Stimulated activated naive CD8-positive, alpha-beta T cell treated with anti-CD3 and anti-CD28 coated beads, Interleukin-15, Interleukin-2, amounts not matched to agents 100 U/mL and 50 U/mL, for 24 hours (primary cell): ENCODE data around the gene TMEM120B.
"Not testable (repeated sequence)": the region's sequence is repeated elsewhere in the genome, so short reads cannot be mapped to it uniquely, and the experiment has no call there.

ENCODE experiments used
- ATAC-seq: fragments of 150-1000 bp; cut with Tn5 transposase; one replicate; pipeline ENCODE4 v1.10.0; 2021
- DNase-seq: peaks from one replicate; pipeline ENCODE4 v3.0.0; 2021

Gene TMEM120B

GRCh38 chr12:121775501-121775900 lies 62.9 kb downstream of the TMEM120B start:
- no peak for ATAC-seq
- DNase-seq = no peak

DNA sequence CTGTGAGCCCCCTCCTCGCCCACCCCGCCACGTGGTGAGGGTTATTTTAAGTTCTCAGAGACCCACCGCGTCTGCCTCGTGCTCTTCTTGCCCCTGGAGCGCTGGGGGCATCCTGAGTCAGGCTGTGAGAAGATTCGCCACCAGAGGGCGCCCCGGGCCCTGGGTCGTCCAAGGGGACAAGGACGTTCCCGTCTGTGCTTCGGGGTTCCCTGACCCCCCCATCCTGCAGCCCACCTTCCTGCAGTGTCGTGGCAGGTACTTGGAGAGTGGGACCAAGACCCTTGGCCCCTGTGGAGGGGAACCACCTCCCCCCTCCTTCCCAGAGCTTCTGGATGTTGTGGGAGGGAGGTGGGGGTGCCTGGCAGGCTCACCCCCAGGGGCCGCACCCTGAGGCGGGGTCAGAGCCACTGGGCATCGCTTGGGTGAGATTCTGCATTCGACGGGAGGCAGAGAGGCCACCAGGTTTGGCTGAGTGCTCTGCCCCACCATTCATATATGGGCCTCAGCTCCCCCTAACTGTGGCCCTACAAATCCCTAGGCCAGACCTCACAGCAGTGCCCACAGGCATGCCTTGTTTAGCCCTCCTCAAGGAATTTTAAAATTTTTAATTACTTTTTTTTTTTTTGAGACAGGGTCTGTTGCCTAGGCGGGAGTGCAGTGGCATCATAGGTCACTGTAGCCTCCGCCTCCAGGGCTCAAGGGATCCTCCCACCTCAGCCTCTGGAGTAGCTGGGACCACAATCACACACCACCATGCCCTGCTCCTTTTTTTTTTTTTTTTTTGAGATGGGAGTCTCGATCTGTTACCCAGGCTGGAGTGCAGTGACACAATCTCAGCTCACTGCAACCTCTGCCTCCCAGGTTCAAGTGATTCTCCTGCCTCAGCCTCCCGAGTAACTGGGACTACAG lies 63.9 kb downstream of the TMEM120B start:
- peak; percentile 96 for DNase-seq
- ATAC-seq = peak; percentile 73

- no peak for ATAC-seq
- DNase-seq = no peak
These were observed 66.2 kb downstream of the TMEM120B start for GRCh38 chr12:121778567-121779421.

- no peak for DNase-seq
- no peak for ATAC-seq
These were observed 66.9 kb downstream of the TMEM120B start for GRCh38 chr12:121779422-121779895.

GRCh38 chr12:121780429-121780828 lies 67.9 kb downstream of the TMEM120B start:
- no peak for ATAC-seq
- DNase-seq = no peak

DNA sequence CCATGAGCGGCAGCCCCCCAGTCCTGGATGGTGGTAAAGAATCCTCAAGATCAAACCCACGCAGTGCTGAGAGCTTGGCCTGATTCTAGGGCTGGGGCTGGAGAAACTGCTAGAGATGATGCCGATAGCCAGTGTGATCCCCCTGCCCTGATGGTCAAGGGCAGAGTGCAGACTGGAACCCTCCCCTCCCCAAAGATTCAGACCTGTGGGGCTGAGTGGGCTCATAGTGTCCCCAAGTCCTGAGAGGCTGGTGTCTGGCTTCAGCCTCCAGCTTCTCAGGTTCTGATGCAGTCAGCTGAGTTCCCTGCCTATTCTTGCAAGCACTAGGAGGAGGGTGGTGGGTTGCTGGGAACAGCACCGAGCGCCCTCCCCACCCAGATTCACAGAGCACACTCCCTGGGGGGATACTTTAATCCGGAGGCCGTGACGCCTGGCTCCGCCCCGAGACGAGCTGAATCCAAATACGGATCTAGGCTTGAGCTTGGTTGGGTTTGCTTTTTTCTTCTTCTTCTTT lies 69.0 kb downstream of the TMEM120B start:
- ATAC-seq (peak; percentile 1), DNase-seq (peak; percentile 24)

DNA sequence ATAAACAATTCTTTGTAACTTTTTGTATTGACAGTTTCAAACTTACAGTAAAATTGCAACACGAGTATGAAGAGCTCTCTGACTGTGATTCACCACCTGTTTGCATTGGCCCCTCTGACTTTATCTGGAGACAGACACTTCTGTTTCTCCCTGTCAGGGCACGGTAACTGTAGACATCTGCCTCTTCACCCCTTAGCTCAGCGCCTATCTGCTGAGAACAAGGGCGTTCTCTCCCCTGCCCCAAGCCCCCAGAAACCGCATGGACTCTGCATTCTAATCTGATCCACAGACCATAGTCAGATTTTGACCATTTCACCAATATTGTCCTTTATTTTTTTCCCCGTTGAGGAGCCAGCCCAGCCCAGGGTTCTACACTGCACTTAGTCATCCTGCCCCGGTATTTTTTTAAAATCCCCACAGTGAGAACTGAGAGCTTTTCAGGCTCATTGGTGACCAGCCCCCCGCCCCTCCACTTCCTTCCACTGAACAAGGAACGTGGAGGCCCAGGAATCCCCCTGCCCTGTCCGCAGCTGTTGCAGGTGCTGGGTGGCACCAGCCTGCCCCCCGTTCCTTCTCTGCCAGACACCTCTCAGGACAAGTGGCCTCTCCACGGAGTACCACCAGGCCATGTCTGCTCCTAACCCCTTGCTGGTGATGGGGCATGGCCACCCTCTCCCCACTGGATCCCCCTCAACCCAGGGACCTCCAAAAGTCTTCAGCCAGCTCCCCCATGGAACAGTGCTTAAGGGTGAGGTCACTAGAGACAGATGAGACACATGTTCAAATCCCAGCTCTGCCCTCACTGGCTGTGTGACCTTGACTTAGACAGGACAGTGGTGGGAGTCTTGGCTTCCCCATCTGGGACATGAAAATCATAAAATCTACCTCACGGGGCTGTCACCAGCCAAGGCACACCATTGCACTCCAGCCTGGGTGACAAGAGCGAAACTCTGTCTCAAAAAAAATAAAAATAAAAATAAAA lies 69.7 kb downstream of the TMEM120B start:
- peak; percentile 74 for ATAC-seq

DNA sequence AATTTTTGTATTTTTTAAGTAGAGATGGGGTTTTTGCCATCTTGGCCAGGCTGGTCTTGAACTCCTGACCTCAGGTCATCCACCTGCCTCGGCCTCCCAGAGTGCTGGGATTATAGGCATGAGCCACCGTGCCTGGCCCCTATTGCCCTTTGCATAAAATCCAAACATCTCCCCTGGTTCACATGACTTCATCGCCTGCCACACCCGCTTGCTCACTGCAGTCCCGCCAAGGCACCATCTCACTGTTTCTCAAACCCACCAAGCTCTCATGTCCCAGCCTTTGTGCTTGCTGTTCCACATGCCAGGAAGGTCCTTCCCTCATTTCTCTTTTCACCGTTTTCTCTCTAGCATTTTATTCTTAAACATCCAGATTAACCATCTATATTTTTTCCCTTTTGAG lies 71.2 kb downstream of the TMEM120B start:
- no peak for ATAC-seq
- no peak for DNase-seq

More for the DNA sequence above, 69.7 kb downstream of the TMEM120B start:
- DNase-seq = peak; percentile 76

DNA sequence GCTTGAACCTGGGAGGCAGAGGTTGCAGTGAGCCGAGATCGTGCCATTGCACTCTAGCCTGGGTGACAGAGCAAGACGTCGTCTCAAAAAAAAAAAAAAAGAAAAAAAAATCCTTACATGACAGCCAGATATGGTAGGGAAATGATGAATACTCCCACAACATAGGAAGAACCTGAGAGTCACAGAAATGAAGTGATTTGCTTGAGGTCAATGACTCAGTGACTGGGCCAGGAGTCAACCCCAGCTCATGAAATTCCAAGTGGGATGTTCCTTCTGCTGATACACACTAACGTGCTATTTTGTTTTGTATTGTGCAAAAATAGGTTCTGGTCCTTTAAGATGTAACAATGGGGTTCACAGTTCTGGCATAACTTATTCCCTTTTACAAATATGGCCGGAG lies 71.9 kb downstream of the TMEM120B start:
- DNase-seq (no peak), ATAC-seq (peak; percentile 26)

DNA sequence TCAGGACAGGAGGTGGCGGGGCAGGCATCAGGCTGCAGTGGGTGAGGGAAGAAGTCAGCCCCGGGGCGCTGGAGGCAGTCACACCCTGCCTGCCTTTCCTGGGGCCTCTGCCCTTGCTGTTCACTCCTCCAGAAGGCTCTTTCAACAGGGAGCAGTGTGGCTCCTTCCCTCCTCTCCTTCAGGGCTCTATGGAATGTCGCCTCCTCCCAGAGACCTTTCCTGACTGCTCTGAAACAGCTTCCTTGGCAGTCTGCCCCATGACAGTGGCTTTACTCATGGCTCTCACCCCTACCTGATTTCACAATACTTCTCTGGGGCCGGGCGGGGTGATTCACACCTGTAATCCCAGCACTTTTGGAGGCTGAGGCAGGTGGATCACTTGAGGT lies 73.9 kb downstream of the TMEM120B start:
- DNase-seq (peak; percentile 52), ATAC-seq (no peak)

- ATAC-seq = no peak
These were observed 74.8 kb downstream of the TMEM120B start for GRCh38 chr12:121787063-121788025.

GRCh38 chr12:121788176-121788818 lies 75.7 kb downstream of the TMEM120B start:
- ATAC-seq (no peak), DNase-seq (no peak)

More at GRCh38 chr12:121787063-121788025, 74.8 kb downstream of the TMEM120B start:
- peak; percentile 51 for DNase-seq

DNA sequence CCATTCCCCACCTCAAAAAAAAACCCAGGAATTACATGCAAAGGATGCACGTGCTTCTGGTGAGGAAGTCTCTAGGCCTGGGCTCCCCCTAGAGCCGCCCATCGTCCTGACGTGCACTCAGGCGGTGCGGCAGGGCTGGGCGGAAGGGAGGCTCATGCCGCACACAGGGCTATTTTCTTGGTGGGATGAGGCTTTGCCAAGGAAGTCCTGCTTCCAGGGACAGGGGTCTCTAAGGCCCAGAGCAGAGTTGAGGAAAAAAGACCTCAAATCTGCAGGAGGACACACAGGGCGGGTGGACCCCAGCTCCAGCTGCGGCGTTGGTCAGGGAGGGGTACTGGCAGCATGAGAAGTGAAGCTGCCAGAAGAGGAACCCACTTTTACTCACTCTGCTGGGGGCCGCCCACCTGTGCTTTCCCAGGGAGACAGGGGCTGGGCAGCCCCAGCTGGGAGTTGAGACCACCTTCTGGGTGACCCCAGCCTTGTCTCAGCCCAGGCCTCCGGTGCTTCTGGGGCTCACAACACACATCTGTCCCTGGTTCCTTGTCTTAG lies 76.8 kb downstream of the TMEM120B start:
- DNase-seq (peak; percentile 67), ATAC-seq (no peak)

DNA sequence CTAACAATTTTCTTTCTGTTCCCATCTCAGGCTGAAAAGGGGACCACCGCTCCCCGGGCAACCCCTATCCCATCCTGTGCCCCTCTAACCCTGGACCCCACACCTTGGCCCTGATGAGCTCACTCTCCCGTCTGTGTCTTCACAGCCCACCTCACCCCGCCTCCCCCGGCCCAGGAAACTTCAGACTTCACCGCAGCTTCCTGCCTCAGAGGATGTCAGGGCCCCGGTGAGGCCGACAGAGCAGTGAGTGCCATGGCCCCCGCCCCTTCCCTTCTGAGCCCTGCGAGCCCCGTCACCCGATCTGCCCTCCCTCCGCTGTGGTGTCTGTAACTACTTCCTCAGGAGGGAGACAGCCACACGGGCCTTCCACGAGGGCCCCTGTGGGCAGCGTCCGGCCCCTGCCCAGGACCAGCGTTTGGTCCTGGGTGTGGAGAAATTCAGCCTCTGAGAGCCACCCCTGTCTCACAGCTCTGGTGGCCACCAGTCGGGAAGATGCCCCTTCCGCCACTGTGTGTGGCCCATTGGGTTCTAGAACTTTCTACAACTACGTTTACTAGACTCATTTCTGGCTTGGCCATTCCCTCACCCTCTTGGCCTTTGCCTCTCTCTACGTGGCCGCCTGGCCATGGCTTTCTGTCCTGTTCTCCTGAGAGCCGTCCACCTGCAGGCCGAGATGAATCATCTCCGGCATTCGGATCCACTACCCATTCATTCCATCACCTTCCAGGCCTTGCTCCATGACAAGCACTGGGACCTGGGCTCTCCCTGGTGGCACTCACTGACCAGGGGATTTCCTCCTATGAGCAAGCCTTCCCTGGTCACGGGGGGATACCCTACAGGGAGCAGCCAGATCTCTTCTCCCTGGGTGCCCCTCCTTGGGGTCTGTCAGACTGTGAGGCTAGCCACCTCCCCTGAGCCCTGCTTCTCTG lies 77.5 kb downstream of the TMEM120B start:
- peak; percentile 59 for ATAC-seq
- DNase-seq = peak; percentile 93

GRCh38 chr12:121790785-121791184 lies 78.2 kb downstream of the TMEM120B start:
- ATAC-seq, DNase-seq: not testable (repeated sequence)

GRCh38 chr12:121791671-121792551 lies 79.4 kb downstream of the TMEM120B start:
- DNase-seq (peak; percentile 64), ATAC-seq (no peak)
